ENCODE data around the gene SNX33.

The SNX33 gene

GRCh38 chr15:75647370-75648155 is at the start of gene SNX33:
Gene SNX33, plus strand, starts transcription at chr15:75647912. Its CDS starts 1,191 bp downstream, at chr15:75649103.
- DNase-seq (ENCODE audit: low spot score): peak; percentile 84
- peak; percentile 44 for TF ChIP-seq CTCF (IDR thresholded peaks at IDR 0.05; ENCODE audit: extremely low read depth, missing control alignments)

- TF ChIP-seq CTCF (IDR thresholded peaks at IDR 0.05; ENCODE audit: extremely low read depth, missing control alignments): no peak
- DNase-seq (ENCODE audit: low spot score): no peak
Measured at GRCh38 chr15:75598361-75598760, 49.4 kb upstream of the SNX33 start.

- TF ChIP-seq CTCF (IDR thresholded peaks at IDR 0.05; ENCODE audit: extremely low read depth, missing control alignments): no peak
- DNase-seq (ENCODE audit: low spot score): no peak
Measured at GRCh38 chr15:75599401-75599800, 48.3 kb upstream of the SNX33 start.

GRCh38 chr15:75606026-75606425 is 41.7 kb upstream of the SNX33 start:
- no peak for DNase-seq (ENCODE audit: low spot score)
- TF ChIP-seq CTCF (IDR thresholded peaks at IDR 0.05; ENCODE audit: extremely low read depth, missing control alignments): no peak

- DNase-seq (ENCODE audit: low spot score): no peak
- no peak for TF ChIP-seq CTCF (IDR thresholded peaks at IDR 0.05; ENCODE audit: extremely low read depth, missing control alignments)
Measured at GRCh38 chr15:75606711-75607699, 40.7 kb upstream of the SNX33 start.

GRCh38 chr15:75616766-75617165 is 30.9 kb upstream of the SNX33 start:
- no peak for DNase-seq (ENCODE audit: low spot score)
- TF ChIP-seq CTCF (IDR thresholded peaks at IDR 0.05; ENCODE audit: extremely low read depth, missing control alignments): no peak

All from GM20000 (cell line).